Activated CD4-positive, alpha-beta T cell treated with anti-CD3 and anti-CD28 coated beads, Interleukin-2, amount 50 U/mL, for 1 hour (primary cell): ENCODE measurements around the gene PPP6C.
"Not testable (repeated sequence)": the region's sequence is repeated elsewhere in the genome, so short reads cannot be mapped to it uniquely, and the experiment has no call there.

Experiments used
- DNase-seq: peaks from one replicate; pipeline ENCODE4 v3.0.0-alpha.2; 2020

PPP6C gene

GRCh38 chr9:125189361-125190289, at the start of gene PPP6C:
TSS of gene PPP6C (minus strand) at chr9:125189803. CDS start at chr9:125189718, 85 bp downstream.
- peak; percentile 98 for DNase-seq

DNA sequence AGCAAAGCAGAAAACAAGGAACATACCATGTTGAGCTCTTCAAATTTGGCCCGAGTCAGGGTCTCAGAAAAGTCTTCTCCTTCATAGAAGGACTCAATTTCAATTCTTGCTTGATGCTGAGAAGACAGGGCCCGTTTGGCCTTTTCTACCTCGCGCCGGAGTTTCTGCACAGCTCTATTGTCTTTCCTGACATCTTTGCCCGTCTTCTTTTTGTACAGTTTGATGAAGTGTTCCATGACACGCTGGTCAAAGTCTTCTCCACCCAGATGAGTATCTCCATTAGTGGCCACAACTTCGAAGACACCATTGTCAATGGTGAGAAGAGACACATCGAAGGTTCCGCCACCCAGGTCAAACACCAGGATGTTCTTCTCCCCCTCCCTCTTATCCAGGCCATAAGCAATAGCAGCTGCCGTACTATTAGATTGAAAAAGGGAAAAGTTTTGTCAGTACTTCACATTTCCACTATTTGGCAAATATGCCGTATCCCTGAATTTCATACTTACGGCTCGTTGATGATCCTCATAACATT, 49.4 kb upstream of the PPP6C start:
- no peak for DNase-seq

- no peak for DNase-seq
Observed at GRCh38 chr9:125238127-125238914, 48.7 kb upstream of the PPP6C start.

DNA sequence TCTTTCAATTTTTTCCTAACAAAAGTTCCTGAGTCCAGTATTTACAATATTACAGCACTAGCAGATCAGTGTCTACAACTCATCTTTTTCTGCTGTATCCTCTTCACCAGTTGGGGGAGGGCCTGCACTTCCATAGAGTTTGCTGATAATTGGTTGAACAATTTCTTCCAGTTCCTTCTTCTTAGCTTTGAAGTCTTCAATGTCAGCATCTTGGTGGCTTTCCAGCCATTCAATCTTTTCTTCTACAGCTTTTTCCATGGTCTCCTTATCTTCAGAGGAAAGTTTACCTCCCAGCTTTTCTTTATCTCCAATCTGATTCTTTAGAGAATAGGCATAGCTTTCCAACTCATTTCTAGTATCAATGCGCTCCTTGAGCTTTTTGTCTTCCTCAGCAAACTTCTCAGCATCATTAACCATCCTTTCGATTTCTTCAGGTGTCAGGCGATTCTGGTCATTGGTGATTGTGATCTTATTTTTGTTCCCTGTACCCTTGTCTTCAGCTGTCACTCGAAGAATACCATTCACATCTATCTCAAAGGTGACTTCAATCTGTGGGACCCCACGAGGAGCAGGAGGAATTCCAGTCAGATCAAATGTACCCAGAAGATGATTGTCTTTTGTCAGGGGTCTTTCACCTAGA, 47.0 kb upstream of the PPP6C start:
- DNase-seq = not testable (repeated sequence)

DNA sequence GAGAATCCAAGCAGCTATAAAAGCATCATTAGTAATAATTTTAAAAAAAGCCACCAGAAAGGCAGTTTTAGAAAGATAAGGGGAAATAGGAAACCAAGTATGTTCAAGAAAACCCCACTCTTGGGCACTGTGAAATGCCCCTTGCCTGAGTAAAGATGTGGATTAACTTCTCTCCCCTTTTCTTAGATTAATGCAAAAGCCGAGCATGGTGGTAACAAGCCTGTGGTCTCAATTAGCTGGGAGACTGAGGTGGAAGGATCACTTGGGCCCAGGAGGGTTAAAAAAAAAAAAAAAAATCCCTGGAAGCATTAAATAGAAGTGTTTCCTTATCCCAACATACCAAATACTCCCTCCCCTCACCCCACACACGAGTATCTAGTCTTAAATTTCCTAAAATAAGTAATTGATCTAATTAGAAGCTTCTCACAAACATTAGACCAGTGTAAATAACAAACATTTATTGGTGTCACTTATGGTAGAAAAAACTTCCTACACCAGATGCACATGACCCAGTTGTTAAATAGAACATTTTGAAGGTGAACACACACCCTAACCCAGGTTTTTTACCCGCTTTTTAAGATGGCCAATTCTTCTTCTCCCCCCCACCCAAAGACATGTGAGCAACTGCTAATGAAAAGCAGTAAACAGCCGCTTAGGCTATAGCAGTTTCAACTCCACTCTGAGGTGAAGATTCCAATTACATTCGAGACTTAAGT, 46.4 kb upstream of the PPP6C start:
- DNase-seq = no peak

DNA sequence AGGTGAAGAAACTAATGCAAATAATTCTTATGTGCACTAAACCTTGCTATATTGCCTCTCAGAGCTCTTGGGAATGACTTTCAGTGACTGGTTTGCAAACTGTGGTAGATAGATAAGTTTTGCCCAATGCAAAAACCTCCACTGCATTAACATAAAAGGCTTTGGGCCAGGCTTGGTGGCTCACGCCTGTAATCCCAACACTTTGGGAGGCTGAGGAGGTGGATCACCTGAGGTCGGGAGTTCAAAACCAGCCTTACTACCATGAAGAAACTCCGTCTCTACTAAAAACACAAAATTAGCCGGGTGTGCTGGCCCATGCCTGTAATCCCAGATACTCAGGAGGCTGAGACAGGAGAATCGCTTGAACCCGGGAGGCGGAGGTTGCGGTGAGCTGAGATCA, 44.5 kb upstream of the PPP6C start:
- not testable (repeated sequence) for DNase-seq

DNA sequence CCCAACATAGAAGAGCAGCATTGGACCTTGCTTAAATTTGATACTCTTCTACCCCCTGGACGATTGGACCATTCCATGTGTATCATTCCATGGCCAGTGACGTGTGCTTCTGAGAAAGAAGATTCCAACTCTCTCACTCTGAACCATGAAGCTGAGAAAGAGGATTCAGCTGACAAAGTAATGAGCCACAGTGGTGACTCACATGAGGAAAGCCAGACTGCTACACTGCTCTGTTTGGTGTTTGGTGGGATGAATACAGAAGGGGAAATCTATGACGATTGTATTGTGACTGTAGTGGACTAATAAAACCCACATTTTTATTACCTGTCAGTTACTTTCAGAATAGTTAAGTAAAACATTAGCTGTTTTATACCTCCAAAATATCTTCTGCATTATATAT, 44.1 kb upstream of the PPP6C start:
- no peak for DNase-seq

- no peak for DNase-seq
Observed at GRCh38 chr9:125227761-125228160, 38.2 kb upstream of the PPP6C start.

GRCh38 chr9:125224858-125225257, 35.3 kb upstream of the PPP6C start:
- not testable (repeated sequence) for DNase-seq

GRCh38 chr9:125218621-125219020, 29.0 kb upstream of the PPP6C start:
- DNase-seq = no peak

- no peak for DNase-seq
Observed at GRCh38 chr9:125214186-125214585, 24.6 kb upstream of the PPP6C start.

DNA sequence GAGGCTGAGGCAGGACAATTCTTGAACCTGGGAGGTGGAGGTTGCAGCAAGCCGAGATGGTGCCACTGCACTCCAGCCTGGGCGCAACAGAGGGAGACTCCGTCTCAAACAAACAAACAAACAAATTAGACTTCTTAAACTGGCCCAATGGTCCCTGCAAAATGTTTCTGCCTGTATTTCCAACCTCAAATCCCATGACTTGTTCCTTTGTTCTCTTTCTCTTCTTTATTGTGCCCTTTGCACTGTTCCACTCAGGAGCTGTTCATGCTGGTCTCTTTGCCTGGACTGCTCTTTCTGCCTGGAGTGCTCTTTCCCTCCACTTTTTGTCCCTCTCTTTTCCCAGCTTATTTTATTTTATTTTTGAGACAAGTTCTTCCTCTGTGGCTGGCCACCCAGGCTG, 14.9 kb upstream of the PPP6C start:
- no peak for DNase-seq

GRCh38 chr9:125202846-125203618, 13.4 kb upstream of the PPP6C start:
- no peak for DNase-seq

GRCh38 chr9:125200216-125201047, 10.8 kb upstream of the PPP6C start, which contains the start of gene RABEPK:
TSS of gene RABEPK (plus strand) at chr9:125200542. CDS start at chr9:125203014, 2,472 bp downstream.
- peak; percentile 86 for DNase-seq

- DNase-seq = not testable (repeated sequence)
Observed at GRCh38 chr9:125195591-125195990, 6.0 kb upstream of the PPP6C start.

GRCh38 chr9:125194466-125194865, 4.9 kb upstream of the PPP6C start:
- not testable (repeated sequence) for DNase-seq

- no peak for DNase-seq
Observed at GRCh38 chr9:125190361-125190801, 778 bp upstream of the PPP6C start.

DNA sequence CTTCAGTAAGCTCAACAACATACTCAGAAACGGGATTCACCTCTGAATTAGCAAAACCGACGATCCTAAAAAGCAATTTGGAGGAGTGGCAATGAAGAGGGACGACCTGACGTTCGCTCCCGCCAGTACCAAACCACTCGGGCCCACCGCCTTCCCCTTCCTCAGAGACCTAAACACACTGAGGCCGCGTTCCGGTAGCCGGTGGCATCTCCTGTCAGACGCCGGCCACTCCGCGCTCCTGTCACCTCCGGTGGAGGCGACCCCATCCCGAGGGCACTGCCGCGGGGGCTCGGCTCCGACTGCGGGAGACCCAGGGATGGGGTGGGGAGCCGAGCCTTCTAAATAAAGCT, 617 bp downstream of the PPP6C start:
- no peak for DNase-seq

DNA sequence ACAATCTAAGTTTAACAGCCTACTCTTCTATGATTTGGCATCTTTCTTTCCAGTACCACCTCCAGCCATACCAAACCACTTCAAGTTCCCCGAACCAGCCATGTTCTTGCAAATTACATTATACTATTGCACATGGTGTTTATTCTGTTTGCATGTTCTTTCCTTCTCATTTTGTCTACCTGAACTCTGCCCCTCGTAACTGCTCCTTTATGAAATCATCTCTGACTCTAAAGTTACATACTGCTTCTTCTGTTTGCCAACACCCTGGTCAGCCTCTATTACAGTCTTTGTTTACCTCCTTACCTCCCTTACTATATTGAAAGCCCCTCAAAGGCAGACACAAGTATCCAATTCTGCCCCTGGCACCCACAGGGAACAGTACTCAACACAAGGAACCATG, 6.0 kb downstream of the PPP6C start:
- no peak for DNase-seq

DNA sequence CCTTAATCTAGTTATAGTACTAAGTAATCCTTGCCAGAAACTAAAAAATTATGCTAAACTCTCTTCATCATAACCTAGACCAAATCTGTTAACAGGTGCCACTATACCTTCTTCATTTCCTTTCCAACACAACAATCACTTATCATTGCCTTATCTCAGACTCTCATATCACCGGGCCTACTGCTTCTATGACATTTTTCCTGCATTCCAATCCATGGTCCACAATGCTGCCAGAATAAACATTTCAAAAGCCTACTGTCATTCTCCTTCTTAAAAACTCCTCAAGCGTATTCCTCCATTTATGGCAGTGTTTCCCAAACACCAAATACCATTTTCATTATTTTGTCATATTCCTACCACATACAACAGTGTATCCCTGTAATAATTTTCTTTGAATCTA, 6.5 kb downstream of the PPP6C start:
- DNase-seq = no peak

DNA sequence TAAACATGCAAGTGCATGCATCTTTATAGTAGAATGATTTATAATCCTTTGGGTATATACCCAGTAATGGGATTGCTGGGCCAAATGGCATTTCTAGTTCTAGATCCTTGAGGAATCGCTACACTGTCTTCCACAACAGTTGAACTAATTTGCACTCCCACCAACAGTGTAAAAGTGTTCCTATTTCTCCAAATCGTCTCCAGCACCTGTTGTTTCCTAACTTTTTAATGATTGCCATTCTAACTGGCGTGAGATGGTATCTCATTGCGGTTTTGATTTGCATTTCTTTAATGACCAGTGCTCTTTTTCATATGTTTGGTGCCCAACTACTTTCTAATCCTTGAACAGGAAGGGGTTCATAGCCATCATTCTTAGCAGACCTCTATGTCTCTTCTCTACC, 7.8 kb downstream of the PPP6C start:
- DNase-seq = not testable (repeated sequence)
